K562 (cell line): ENCODE results near the gene NLRP12. TPM values are rescaled to one million over a fixed set of nuclear protein-coding genes. Genes with fewer than 3 reads are reported as not detected.

ENCODE experiments used
- CBX2 ChIP-seq: fragments of 200-600 bp; sonication (generic); IDR thresholded peaks from one replicate; pipeline ENCODE4 v1.6.1; 2012; ENCODE audit warnings: mild to moderate bottlenecking, low read length, inconsistent platforms; ENCODE audit not compliant: insufficient read depth, poor library complexity, severe bottlenecking
- CHD2 ChIP-seq: IDR thresholded peaks from 2 replicates; pipeline ENCODE4 v1.6.1; 2011; ENCODE audit warnings: low read depth, low read length
- HDAC8 ChIP-seq: fragments of 450-650 bp; IDR thresholded peaks from 2 replicates; pipeline ENCODE4 v1.6.1; 2016; ENCODE audit warnings: mild to moderate bottlenecking, missing genetic modification characterization, moderate library complexity, missing compliant biosample characterization
- NR1H2 ChIP-seq: sonication (generic); formaldehyde crosslinking; IDR thresholded peaks from 2 replicates; pipeline ENCODE4 v1.4.0; 2020; ENCODE audit warnings: mild to moderate bottlenecking, missing genetic modification reagents
- RBM34 ChIP-seq: fragments of 200-400 bp; formaldehyde crosslinking; IDR thresholded peaks from 2 replicates; pipeline ENCODE4 v1.6.1; 2018; ENCODE audit warnings: low read length, borderline replicate concordance; ENCODE audit not compliant: insufficient read depth
- YBX1 ChIP-seq: fragments of 450-650 bp; IDR thresholded peaks from 2 replicates; pipeline ENCODE4 v1.7.1; 2016; ENCODE audit warnings: mild to moderate bottlenecking
- ZNF347 ChIP-seq: fragments of 450-650 bp; formaldehyde crosslinking; IDR thresholded peaks from 2 replicates; pipeline ENCODE4 v1.4.0; 2020; ENCODE audit warnings: low read depth, mild to moderate bottlenecking, moderate library complexity
- ZNF431 ChIP-seq: sonication (generic); formaldehyde crosslinking; IDR thresholded peaks from 2 replicates; pipeline ENCODE4 v1.8.0; 2022; ENCODE audit warnings: mild to moderate bottlenecking, missing genetic modification reagents
- ZNF445 ChIP-seq: fragments of 250-450 bp; sonication (Bioruptor Pico); IDR thresholded peaks from 2 replicates; pipeline ENCODE4 v1.4.0; 2020; ENCODE audit warnings: low read depth, mild to moderate bottlenecking, moderate library complexity
- polyA plus RNA-seq, 8 experiments: library from polyadenylated mRNA; depleted of rRNA in 4 of 8; stranded (reverse) in 5 of 8; unstranded in 3 of 8; fragments of >200 nt; fragmentation: Nextera tagmentation in 2 of 8; fragmentation: Illumina TruSeq in 1 of 8; extraction: Ambion mirVana in 2 of 8; extraction: Trizol in 1 of 8; gene quantifications; 2 replicates each; pipeline versions ENCODE4 v1.2.1 to v1.2.3, GENCODE V29; 2011 to 2014; ENCODE audit warnings: inconsistent platforms in 1 of 8, missing spikeins in 1 of 8
- total RNA-seq, 7 experiments: library from RNA; depleted of rRNA in 6 of 7; stranded (reverse); fragments of >200 nt in 6 of 7; fragmentation: Illumina TruSeq in 2 of 7; extraction: Trizol in 2 of 7; gene quantifications; 2 replicates each; pipeline versions ENCODE4 v1.2.1 to v1.2.3, GENCODE V29; 2011 to 2021; ENCODE audit warnings: low replicate concordance in 1 of 7
- TF ChIP-seq, protein P1 (sequence below): sonication (generic); formaldehyde crosslinking; IDR thresholded peaks from 2 replicates; pipeline ENCODE4 v1.8.1; 2023; ENCODE audit warnings: missing genetic modification reagents, mild to moderate bottlenecking, borderline replicate concordance
- TF ChIP-seq, protein P2 (sequence below): fragments of 250-450 bp; sonication (Bioruptor Pico); IDR thresholded peaks from 2 replicates; pipeline ENCODE4 v1.8.0; 2021; ENCODE audit warnings: borderline replicate concordance, mild to moderate bottlenecking, moderate library complexity; ENCODE audit not compliant: poor library complexity, severe bottlenecking
- TF ChIP-seq, protein P3 (sequence below): fragments of 450-650 bp; IDR thresholded peaks from 2 replicates; pipeline ENCODE4 v1.6.1; 2018; ENCODE audit not compliant: partially characterized antibody
- TF ChIP-seq, protein P4 (sequence below): fragments of 450-650 bp; IDR thresholded peaks from 2 replicates; pipeline ENCODE4 v1.7.1; 2018; ENCODE audit warnings: mild to moderate bottlenecking, low read depth; ENCODE audit not compliant: partially characterized antibody

The NLRP12 gene
- total and polyA plus RNA-seq, 9 of the 15 experiments (the other 6 are each of a cell fraction or from before 2014, with no cell fraction given) = not detected

DNA sequence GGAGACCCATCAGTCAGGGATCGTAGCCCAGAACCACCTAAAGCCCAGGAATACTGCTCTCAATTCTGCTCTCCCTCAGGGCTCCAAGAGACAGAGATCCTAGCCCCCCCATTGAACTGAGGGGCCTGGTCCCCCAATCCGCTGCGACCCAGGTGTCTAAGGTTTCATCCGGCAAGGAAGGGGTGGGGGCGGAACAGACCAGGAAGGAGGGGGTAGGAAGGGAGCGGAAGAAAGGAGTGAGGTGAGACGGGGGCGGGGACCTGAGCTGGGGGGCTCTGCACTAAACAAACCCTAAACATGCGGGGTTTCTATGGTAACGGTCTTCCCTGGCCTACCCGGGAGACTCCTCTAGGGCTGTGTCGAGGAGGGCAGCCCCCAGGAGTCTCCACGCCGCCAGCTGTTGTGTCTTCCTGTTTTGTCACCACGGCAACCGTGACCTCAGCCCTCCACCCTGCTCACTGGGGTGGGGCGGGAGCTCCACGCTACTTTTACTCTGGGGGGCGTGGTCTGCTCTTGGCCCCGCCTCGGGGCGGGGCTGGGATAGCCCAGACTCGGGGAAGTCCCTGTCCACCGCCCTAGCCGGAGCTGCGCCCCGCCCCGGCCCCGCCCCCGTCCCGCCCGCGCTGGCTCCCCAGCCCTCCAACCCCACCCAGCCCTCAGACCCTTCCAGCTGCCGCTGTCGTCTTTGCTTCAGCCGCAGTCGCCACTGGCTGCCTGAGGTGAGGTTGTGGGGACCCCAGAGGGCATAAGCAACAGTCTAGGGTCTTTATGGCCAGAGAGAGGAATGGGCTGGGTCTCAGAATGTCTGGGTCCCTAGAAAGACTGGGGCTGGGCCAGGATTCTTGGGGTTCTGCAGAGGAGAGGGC, 43.3 kb upstream of the NLRP12 start, which contains the start of gene MYADM (continued):
- TF ChIP-seq HDAC8 = no peak
- TF ChIP-seq ZNF347 (CRISPR knock-in tag) = no peak
- TF ChIP-seq, protein P1, sequence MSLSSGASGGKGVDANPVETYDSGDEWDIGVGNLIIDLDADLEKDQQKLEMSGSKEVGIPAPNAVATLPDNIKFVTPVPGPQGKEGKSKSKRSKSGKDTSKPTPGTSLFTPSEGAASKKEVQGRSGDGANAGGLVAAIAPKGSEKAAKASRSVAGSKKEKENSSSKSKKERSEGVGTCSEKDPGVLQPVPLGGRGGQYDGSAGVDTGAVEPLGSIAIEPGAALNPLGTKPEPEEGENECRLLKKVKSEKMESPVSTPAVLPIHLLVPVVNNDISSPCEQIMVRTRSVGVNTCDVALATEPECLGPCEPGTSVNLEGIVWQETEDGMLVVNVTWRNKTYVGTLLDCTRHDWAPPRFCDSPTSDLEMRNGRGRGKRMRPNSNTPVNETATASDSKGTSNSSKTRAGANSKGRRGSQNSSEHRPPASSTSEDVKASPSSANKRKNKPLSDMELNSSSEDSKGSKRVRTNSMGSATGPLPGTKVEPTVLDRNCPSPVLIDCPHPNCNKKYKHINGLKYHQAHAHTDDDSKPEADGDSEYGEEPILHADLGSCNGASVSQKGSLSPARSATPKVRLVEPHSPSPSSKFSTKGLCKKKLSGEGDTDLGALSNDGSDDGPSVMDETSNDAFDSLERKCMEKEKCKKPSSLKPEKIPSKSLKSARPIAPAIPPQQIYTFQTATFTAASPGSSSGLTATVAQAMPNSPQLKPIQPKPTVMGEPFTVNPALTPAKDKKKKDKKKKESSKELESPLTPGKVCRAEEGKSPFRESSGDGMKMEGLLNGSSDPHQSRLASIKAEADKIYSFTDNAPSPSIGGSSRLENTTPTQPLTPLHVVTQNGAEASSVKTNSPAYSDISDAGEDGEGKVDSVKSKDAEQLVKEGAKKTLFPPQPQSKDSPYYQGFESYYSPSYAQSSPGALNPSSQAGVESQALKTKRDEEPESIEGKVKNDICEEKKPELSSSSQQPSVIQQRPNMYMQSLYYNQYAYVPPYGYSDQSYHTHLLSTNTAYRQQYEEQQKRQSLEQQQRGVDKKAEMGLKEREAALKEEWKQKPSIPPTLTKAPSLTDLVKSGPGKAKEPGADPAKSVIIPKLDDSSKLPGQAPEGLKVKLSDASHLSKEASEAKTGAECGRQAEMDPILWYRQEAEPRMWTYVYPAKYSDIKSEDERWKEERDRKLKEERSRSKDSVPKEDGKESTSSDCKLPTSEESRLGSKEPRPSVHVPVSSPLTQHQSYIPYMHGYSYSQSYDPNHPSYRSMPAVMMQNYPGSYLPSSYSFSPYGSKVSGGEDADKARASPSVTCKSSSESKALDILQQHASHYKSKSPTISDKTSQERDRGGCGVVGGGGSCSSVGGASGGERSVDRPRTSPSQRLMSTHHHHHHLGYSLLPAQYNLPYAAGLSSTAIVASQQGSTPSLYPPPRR (CRISPR knock-in tag) = no peak
- TF ChIP-seq, protein P2, sequence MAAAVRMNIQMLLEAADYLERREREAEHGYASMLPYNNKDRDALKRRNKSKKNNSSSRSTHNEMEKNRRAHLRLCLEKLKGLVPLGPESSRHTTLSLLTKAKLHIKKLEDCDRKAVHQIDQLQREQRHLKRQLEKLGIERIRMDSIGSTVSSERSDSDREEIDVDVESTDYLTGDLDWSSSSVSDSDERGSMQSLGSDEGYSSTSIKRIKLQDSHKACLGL = no peak
- TF ChIP-seq, protein P3, sequence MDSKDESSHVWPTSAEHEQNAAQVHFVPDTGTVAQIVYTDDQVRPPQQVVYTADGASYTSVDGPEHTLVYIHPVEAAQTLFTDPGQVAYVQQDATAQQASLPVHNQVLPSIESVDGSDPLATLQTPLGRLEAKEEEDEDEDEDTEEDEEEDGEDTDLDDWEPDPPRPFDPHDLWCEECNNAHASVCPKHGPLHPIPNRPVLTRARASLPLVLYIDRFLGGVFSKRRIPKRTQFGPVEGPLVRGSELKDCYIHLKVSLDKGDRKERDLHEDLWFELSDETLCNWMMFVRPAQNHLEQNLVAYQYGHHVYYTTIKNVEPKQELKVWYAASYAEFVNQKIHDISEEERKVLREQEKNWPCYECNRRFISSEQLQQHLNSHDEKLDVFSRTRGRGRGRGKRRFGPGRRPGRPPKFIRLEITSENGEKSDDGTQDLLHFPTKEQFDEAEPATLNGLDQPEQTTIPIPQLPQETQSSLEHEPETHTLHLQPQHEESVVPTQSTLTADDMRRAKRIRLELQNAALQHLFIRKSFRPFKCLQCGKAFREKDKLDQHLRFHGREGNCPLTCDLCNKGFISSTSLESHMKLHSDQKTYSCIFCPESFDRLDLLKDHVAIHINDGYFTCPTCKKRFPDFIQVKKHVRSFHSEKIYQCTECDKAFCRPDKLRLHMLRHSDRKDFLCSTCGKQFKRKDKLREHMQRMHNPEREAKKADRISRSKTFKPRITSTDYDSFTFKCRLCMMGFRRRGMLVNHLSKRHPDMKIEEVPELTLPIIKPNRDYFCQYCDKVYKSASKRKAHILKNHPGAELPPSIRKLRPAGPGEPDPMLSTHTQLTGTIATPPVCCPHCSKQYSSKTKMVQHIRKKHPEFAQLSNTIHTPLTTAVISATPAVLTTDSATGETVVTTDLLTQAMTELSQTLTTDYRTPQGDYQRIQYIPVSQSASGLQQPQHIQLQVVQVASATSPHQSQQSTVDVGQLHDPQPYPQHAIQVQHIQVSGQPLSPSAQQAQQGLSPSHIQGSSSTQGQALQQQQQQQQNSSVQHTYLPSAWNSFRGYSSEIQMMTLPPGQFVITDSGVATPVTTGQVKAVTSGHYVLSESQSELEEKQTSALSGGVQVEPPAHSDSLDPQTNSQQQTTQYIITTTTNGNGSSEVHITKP = peak; percentile 96
- no peak for TF ChIP-seq CBX2
- no peak for TF ChIP-seq CHD2
- no peak for TF ChIP-seq ZNF431
- TF ChIP-seq, protein P4, sequence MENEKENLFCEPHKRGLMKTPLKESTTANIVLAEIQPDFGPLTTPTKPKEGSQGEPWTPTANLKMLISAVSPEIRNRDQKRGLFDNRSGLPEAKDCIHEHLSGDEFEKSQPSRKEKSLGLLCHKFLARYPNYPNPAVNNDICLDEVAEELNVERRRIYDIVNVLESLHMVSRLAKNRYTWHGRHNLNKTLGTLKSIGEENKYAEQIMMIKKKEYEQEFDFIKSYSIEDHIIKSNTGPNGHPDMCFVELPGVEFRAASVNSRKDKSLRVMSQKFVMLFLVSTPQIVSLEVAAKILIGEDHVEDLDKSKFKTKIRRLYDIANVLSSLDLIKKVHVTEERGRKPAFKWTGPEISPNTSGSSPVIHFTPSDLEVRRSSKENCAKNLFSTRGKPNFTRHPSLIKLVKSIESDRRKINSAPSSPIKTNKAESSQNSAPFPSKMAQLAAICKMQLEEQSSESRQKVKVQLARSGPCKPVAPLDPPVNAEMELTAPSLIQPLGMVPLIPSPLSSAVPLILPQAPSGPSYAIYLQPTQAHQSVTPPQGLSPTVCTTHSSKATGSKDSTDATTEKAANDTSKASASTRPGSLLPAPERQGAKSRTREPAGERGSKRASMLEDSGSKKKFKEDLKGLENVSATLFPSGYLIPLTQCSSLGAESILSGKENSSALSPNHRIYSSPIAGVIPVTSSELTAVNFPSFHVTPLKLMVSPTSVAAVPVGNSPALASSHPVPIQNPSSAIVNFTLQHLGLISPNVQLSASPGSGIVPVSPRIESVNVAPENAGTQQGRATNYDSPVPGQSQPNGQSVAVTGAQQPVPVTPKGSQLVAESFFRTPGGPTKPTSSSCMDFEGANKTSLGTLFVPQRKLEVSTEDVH = no peak
- TF ChIP-seq RBM34 = no peak
- TF ChIP-seq NR1H2 (CRISPR knock-in tag) = no peak
- no peak for TF ChIP-seq YBX1
- TF ChIP-seq ZNF445 = no peak
